ENCODE measurements around the gene RASD1. TPM values are rescaled to one million over a fixed set of nuclear protein-coding genes. Genes with fewer than 3 reads are reported as not detected.

The RASD1 gene
- total RNA-seq, 1 donor from 2014 or later = 6.4 TPM

- no peak overlapping the region for H3K27ac Mint-ChIP-seq
- H3K4me3 Mint-ChIP-seq = no peak overlapping the region
- no peak for TF ChIP-seq CTCF (conservative IDR thresholded peaks at IDR 0.05)
- peaks cover 14% of the 10 kb centered on the region for H3K4me1 Mint-ChIP-seq (ENCODE audit: unreplicated experiment)
- H3K36me3 Mint-ChIP-seq = peaks cover 10% of the 10 kb centered on the region
- H3K27me3 Mint-ChIP-seq = peaks cover under 1% of the 10 kb centered on the region
- no peaks in the 10 kb centered on the region for H3K9me3 Mint-ChIP-seq
- DNase-seq (ENCODE audit: extremely low spot score, unreplicated experiment) = no peak
Observed at GRCh38 chr17:17480593-17481148, 15.5 kb downstream of the RASD1 start.

DNA sequence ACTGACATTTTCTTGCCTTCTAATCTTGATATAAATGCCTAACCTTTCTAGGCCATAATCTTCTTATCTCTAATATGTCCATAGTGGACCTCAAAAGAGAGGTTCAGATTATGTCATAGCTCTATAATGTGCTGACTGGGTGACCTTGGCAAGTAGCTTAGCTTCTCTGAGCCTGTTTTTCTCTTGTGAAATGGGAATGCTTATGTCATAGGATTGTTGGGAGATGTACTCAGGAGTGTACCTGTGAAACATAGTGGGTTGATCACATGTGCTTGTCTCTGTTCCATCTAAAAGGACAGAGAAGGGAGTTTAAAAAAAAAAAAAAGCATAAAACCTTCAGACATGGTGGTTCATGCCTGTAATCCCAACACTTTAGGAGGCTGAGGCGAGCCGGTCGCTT lies 17.0 kb downstream of the RASD1 start:
- H3K27ac Mint-ChIP-seq = peak overlapping the region; percentile 41
- no peak for TF ChIP-seq CTCF (conservative IDR thresholded peaks at IDR 0.05)
- peaks cover 4% of the 10 kb centered on the region for H3K36me3 Mint-ChIP-seq
- no peak for DNase-seq (ENCODE audit: extremely low spot score, unreplicated experiment)
- H3K4me1 Mint-ChIP-seq (ENCODE audit: unreplicated experiment) = peaks cover 9% of the 10 kb centered on the region
- no peaks in the 10 kb centered on the region for H3K9me3 Mint-ChIP-seq
- peaks cover 5% of the 10 kb centered on the region for H3K27me3 Mint-ChIP-seq
- peak overlapping the region; percentile 69 for H3K4me3 Mint-ChIP-seq

GRCh38 chr17:17476865-17477467 lies 19.2 kb downstream of the RASD1 start, which contains the start of gene MED9:
Gene MED9, plus strand, starts transcription at chr17:17477000. Its CDS starts 42 bp downstream, at chr17:17477042.
- peaks cover 25% of the 10 kb centered on the region for H3K27me3 Mint-ChIP-seq
- peak within 1 kb of the TSS; percentile 93 for H3K27ac Mint-ChIP-seq
- H3K4me3 Mint-ChIP-seq = peak within 1 kb of the TSS; percentile 94
- peak; percentile 93 for DNase-seq (ENCODE audit: extremely low spot score, unreplicated experiment)
- H3K36me3 Mint-ChIP-seq = peaks cover 4% of the 10 kb centered on the region
- no peak for TF ChIP-seq CTCF (conservative IDR thresholded peaks at IDR 0.05)
- H3K4me1 Mint-ChIP-seq (ENCODE audit: unreplicated experiment) = peaks cover 7% of the 10 kb centered on the region
- H3K9me3 Mint-ChIP-seq = no peaks in the 10 kb centered on the region

GRCh38 chr17:17474341-17474740 lies 21.9 kb downstream of the RASD1 start:
- no peak for TF ChIP-seq CTCF (conservative IDR thresholded peaks at IDR 0.05)
- Mint-ChIP-seq H3K9me3 (no peaks in the 10 kb centered on the region), H3K27ac (no peak overlapping the region), H3K27me3 (peaks cover 40% of the 10 kb centered on the region), H3K36me3 (peaks cover 4% of the 10 kb centered on the region), H3K4me1 (ENCODE audit: unreplicated experiment) (peaks cover 5% of the 10 kb centered on the region), H3K4me3 (no peak overlapping the region)
- no peak for DNase-seq (ENCODE audit: extremely low spot score, unreplicated experiment)

DNA sequence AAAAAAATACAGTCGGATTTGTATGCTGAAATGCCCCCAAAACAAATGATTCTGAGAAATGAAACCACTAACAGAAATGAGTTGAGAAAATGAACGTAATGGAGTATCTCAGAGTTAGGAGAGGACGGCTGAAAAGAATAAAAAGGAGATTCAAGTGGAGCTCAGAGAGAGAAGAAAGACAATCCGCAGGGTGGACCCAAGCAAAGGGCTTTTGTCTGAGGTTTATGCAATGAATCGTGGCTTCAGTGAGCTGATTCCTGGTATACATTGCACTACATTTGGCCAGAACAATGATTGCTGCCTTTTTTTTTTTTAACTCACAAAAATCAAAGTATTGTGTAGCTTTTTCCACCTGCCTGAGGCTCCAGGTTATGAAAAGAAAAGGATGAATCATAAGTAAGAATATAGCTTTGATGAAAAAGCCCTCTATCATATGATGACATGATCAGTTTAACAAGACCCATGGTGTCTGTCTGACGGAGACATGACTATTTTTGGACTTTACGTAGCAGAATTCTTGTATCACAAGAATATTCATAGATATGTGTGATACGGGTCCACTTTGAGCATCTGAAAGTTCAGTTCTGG lies 23.8 kb downstream of the RASD1 start:
- Mint-ChIP-seq H3K27me3 (peaks cover 53% of the 10 kb centered on the region), H3K36me3 (peaks cover 3% of the 10 kb centered on the region), H3K4me3 (no peak overlapping the region), H3K27ac (peak overlapping the region; percentile 52), H3K4me1 (ENCODE audit: unreplicated experiment) (peaks cover 3% of the 10 kb centered on the region), H3K9me3 (no peaks in the 10 kb centered on the region)
- no peak for DNase-seq (ENCODE audit: extremely low spot score, unreplicated experiment)
- no peak for TF ChIP-seq CTCF (conservative IDR thresholded peaks at IDR 0.05)
